GM10847 (cell line): ENCODE results near the gene PKP4.

Source experiments
- POLR2A ChIP-seq: IDR thresholded peaks from 2 replicates; pipeline ENCODE4 v1.6.1; 2011; ENCODE audit not compliant: insufficient read length; ENCODE audit errors: extremely low read depth

PKP4 gene

GRCh38 chr2:158634627-158635026 lies 177.9 kb downstream of the PKP4 start:
- no peak for TF ChIP-seq POLR2A

GRCh38 chr2:158635961-158636601 lies 179.3 kb downstream of the PKP4 start:
- no peak for TF ChIP-seq POLR2A

- TF ChIP-seq POLR2A: no peak
Observed at GRCh38 chr2:158637357-158637756, 180.6 kb downstream of the PKP4 start.

GRCh38 chr2:158644139-158644538 lies 187.4 kb downstream of the PKP4 start:
- TF ChIP-seq POLR2A: no peak

GRCh38 chr2:158645299-158645698 lies 188.5 kb downstream of the PKP4 start:
- no peak for TF ChIP-seq POLR2A

- no peak for TF ChIP-seq POLR2A
Observed at GRCh38 chr2:158647436-158648231, 190.9 kb downstream of the PKP4 start.

GRCh38 chr2:158649846-158650245 lies 193.1 kb downstream of the PKP4 start:
- TF ChIP-seq POLR2A: no peak

GRCh38 chr2:158650646-158651357 lies 194.1 kb downstream of the PKP4 start:
- TF ChIP-seq POLR2A: no peak

GRCh38 chr2:158651358-158652057 lies 194.8 kb downstream of the PKP4 start:
- TF ChIP-seq POLR2A: no peak

- no peak for TF ChIP-seq POLR2A
Observed at GRCh38 chr2:158655628-158656027, 198.9 kb downstream of the PKP4 start.

- TF ChIP-seq POLR2A: no peak
Observed at GRCh38 chr2:158656492-158657229, 199.9 kb downstream of the PKP4 start.

GRCh38 chr2:158658396-158658795 lies 201.6 kb downstream of the PKP4 start:
- TF ChIP-seq POLR2A: no peak

- no peak for TF ChIP-seq POLR2A
Observed at GRCh38 chr2:158659483-158659882, 202.7 kb downstream of the PKP4 start.

- no peak for TF ChIP-seq POLR2A
Observed at GRCh38 chr2:158661231-158661630, 204.5 kb downstream of the PKP4 start.

GRCh38 chr2:158662421-158662820 lies 205.7 kb downstream of the PKP4 start:
- TF ChIP-seq POLR2A: no peak
